ENCODE measurements around the gene CEMIP2.

CEMIP2 gene

GRCh38 chr9:71637926-71638325 is 130.4 kb downstream of the CEMIP2 start:
- DNase-seq (ENCODE audit: low read depth), result no peak

GRCh38 chr9:71637375-71637774 is 130.9 kb downstream of the CEMIP2 start:
- no peak for DNase-seq (ENCODE audit: low read depth)

- no peak for DNase-seq (ENCODE audit: low read depth)
Measured at GRCh38 chr9:71636143-71636839, 132.0 kb downstream of the CEMIP2 start.

DNA sequence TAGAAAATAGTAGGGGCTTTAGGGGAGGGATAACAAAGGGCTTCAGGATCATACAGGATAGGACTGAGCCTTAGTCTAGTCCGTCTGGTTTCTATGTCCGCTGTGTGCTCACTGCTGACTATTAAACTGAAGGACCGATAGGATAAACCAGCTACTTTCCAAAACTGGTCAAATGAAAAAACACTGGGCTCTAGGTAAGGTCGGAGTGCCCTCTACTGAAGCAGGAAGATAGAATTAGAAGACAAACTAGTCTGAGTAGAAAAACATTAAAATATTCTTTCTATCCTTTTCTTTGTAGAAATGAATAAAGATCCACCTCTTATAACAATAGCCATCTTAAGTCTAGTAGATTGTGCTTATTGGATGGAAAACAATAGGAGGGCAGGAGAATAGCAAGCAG is 133.6 kb downstream of the CEMIP2 start:
- no peak for DNase-seq (ENCODE audit: low read depth)

All from stimulated activated CD8-positive, alpha-beta memory T cell treated with anti-CD3 and anti-CD28 coated beads, Interleukin-15, amount 100 ng/mL, for 1 hour (primary cell).